NCI-H2029 treated with DMSO at 0.1 percent for 48 hours (cell line): ENCODE measurements around the gene MYZAP.
A peak's percentile ranks its signal among the peaks of the same experiment; 100 is the strongest.

Experiments used
- DNase-seq: peaks from one replicate; lab custom pipeline; 2025; lab: John Stamatoyannopoulos, UW

The MYZAP gene

GRCh38 chr15:57698991-57699390 is 107.3 kb downstream of the MYZAP start:
- DNase-seq, result no peak

- DNase-seq, result peak; percentile 9
These were observed 111.7 kb downstream of the MYZAP start for GRCh38 chr15:57703387-57703786.

- no peak for DNase-seq
These were observed 112.7 kb downstream of the MYZAP start for GRCh38 chr15:57704441-57704840.

GRCh38 chr15:57705746-57706404 is 114.2 kb downstream of the MYZAP start:
- no peak for DNase-seq

GRCh38 chr15:57706405-57707209 is 114.9 kb downstream of the MYZAP start, which contains the start of gene POLR2M:
Gene POLR2M, plus strand, starts transcription at chr15:57706714. Its CDS starts 129 bp downstream, at chr15:57706843.
- peak; percentile 74 for DNase-seq

GRCh38 chr15:57708047-57708446 is 116.3 kb downstream of the MYZAP start:
- DNase-seq, result no peak

GRCh38 chr15:57718309-57718708 is 126.6 kb downstream of the MYZAP start:
- no peak for DNase-seq

- DNase-seq, result no peak
These were observed 129.2 kb downstream of the MYZAP start for GRCh38 chr15:57720867-57721266.

GRCh38 chr15:57726411-57726810 is 134.7 kb downstream of the MYZAP start:
- DNase-seq, result no peak

GRCh38 chr15:57727031-57727430 is 135.3 kb downstream of the MYZAP start:
- DNase-seq, result no peak

- no peak for DNase-seq
These were observed 136.7 kb downstream of the MYZAP start for GRCh38 chr15:57728436-57728835.

GRCh38 chr15:57730876-57731275 is 139.2 kb downstream of the MYZAP start:
- DNase-seq, result no peak

- no peak for DNase-seq
These were observed 139.9 kb downstream of the MYZAP start for GRCh38 chr15:57731530-57732103.

- peak; percentile 17 for DNase-seq
These were observed 141.0 kb downstream of the MYZAP start for GRCh38 chr15:57732526-57733331.

- no peak for DNase-seq
These were observed 143.2 kb downstream of the MYZAP start for GRCh38 chr15:57734860-57735259.
